K562 (cell line): ENCODE data around the gene SMAP2. TPM values are rescaled to one million over a fixed set of nuclear protein-coding genes. Genes with fewer than 3 reads are reported as not detected.

Experiments used
- AFF4 ChIP-seq: sonication (generic); formaldehyde crosslinking; IDR thresholded peaks from 2 replicates; pipeline ENCODE4 v1.8.0; 2023; ENCODE audit warnings: mild to moderate bottlenecking, missing genetic modification reagents
- BRD9 ChIP-seq: fragments of 450-650 bp; IDR thresholded peaks from 2 replicates; pipeline ENCODE4 v1.6.1; 2018; ENCODE audit warnings: low read depth; ENCODE audit not compliant: partially characterized antibody
- LCOR ChIP-seq: sonication (generic); formaldehyde crosslinking; IDR thresholded peaks from 2 replicates; pipeline ENCODE4 v1.8.0; 2022; ENCODE audit warnings: mild to moderate bottlenecking, missing genetic modification reagents
- REST ChIP-seq, 2 experiments: fragments of 450-650 bp; formaldehyde crosslinking in 1 of 2; IDR thresholded peaks; 2 replicates each; pipeline versions ENCODE4 v1.4.0 to v1.6.1; 2014 to 2020; ENCODE audit warnings: mild to moderate bottlenecking in 2 of 2, borderline replicate concordance in 1 of 2, low read depth in 1 of 2
- SOX6 ChIP-seq: fragments of 450-650 bp; IDR thresholded peaks from 2 replicates; pipeline ENCODE4 v1.6.1; 2014; ENCODE audit warnings: mild to moderate bottlenecking
- WHSC1 ChIP-seq: IDR thresholded peaks from one replicate; pipeline ENCODE4 v1.6.1; 2012; ENCODE audit warnings: low read length, control low read depth, inconsistent platforms
- ZBTB49 ChIP-seq: sonication (generic); formaldehyde crosslinking; IDR thresholded peaks from 2 replicates; pipeline ENCODE4 v1.8.0; 2022; ENCODE audit warnings: missing genetic modification reagents, mild to moderate bottlenecking, borderline replicate concordance
- ZNF395 ChIP-seq: fragments of 200-800 bp; sonication (Bioruptor generic); IDR thresholded peaks from 2 replicates; pipeline ENCODE4 v1.6.1; 2017; ENCODE audit warnings: missing genetic modification characterization, missing compliant biosample characterization
- ZNF75A ChIP-seq: fragments of 450-650 bp; formaldehyde crosslinking; IDR thresholded peaks from 2 replicates; pipeline ENCODE4 v1.4.0; 2020; ENCODE audit warnings: mild to moderate bottlenecking
- polyA plus RNA-seq, 8 experiments: library from polyadenylated mRNA; depleted of rRNA in 4 of 8; stranded (reverse) in 5 of 8; unstranded in 3 of 8; fragments of >200 nt; fragmentation: Nextera tagmentation in 2 of 8; fragmentation: Illumina TruSeq in 1 of 8; extraction: Ambion mirVana in 2 of 8; extraction: Trizol in 1 of 8; gene quantifications; 2 replicates each; pipeline versions ENCODE4 v1.2.1 to v1.2.3, GENCODE V29; 2011 to 2014; ENCODE audit warnings: inconsistent platforms in 1 of 8, missing spikeins in 1 of 8
- total RNA-seq, 7 experiments: library from RNA; depleted of rRNA in 6 of 7; stranded (reverse); fragments of >200 nt in 6 of 7; fragmentation: Illumina TruSeq in 2 of 7; extraction: Trizol in 2 of 7; gene quantifications; 2 replicates each; pipeline versions ENCODE4 v1.2.1 to v1.2.3, GENCODE V29; 2011 to 2021; ENCODE audit warnings: low replicate concordance in 1 of 7

The SMAP2 gene
- total and polyA plus RNA-seq, 9 of the 15 experiments (the other 6 are each of a cell fraction or from before 2014, with no cell fraction given), result 38.7 to 212 (median 94.1) TPM

- no peak for TF ChIP-seq ZBTB49 (CRISPR knock-in tag)
- peak; percentile 14 for TF ChIP-seq BRD9
- 0 out of 2 replicates have a peak, but pooled peaks have one; percentile 30 for TF ChIP-seq SOX6
- peak; percentile 35; the same call in 1 of the 2 replicates for TF ChIP-seq REST (IDR thresholded peaks at IDR 0.05; ENCODE audit: borderline replicate concordance)
- 0 out of 2 replicates have a peak, but pooled peaks have one; percentile 63 for TF ChIP-seq REST (CRISPR knock-in tag; IDR thresholded peaks at IDR 0.05; ENCODE audit: low read depth)
- TF ChIP-seq AFF4, result 0 out of 2 replicates have a peak, but pooled peaks have one; percentile 80
- TF ChIP-seq ZNF395, result no peak
- TF ChIP-seq WHSC1, result no peak
- no peak for TF ChIP-seq LCOR (CRISPR knock-in tag)
- no peak for TF ChIP-seq ZNF75A (CRISPR knock-in tag)
Observed at GRCh38 chr1:40449684-40450494, 76.4 kb downstream of the SMAP2 start, which contains the start of gene ZFP69B (continued).
